ENCODE results near the gene VOPP1. TPM values are rescaled to one million over a fixed set of nuclear protein-coding genes. Genes with fewer than 3 reads are reported as not detected.

Gene VOPP1
- total and polyA plus RNA-seq, 10 donors: 60.3 to 168 (median 144) TPM

- H3K9me3 ChIP-seq: no peaks in the 10 kb centered on the region
- TF ChIP-seq, protein P1, sequence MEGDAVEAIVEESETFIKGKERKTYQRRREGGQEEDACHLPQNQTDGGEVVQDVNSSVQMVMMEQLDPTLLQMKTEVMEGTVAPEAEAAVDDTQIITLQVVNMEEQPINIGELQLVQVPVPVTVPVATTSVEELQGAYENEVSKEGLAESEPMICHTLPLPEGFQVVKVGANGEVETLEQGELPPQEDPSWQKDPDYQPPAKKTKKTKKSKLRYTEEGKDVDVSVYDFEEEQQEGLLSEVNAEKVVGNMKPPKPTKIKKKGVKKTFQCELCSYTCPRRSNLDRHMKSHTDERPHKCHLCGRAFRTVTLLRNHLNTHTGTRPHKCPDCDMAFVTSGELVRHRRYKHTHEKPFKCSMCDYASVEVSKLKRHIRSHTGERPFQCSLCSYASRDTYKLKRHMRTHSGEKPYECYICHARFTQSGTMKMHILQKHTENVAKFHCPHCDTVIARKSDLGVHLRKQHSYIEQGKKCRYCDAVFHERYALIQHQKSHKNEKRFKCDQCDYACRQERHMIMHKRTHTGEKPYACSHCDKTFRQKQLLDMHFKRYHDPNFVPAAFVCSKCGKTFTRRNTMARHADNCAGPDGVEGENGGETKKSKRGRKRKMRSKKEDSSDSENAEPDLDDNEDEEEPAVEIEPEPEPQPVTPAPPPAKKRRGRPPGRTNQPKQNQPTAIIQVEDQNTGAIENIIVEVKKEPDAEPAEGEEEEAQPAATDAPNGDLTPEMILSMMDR (IDR thresholded peaks at IDR 0.05 in 8 of 11, conservative IDR thresholded peaks at IDR 0.05 in 3 of 11): no peak
- TF ChIP-seq POLR2AphosphoS5 (IDR thresholded peaks at IDR 0.05) (no peak), POLR2A (IDR thresholded peaks at IDR 0.05) (no peak)
- H3K27me3 ChIP-seq (replicated peaks in 1 of 7): no peaks in the 10 kb centered on the region
- intact Hi-C loops (cut with DNase I; ENCODE audit: low total_unique reads): no loop called here
- 90 to 91% (median 90%) methylated on average over 10 of the region's 10 CpGs for WGBS, 5 donors
- peak overlapping the region in 2 of 8 donors; percentile 8 to 63 for H3K27ac ChIP-seq
- H3K4me3 ChIP-seq: no peak overlapping the region
- DNase-seq: no peak
- peaks cover 0 to 60% (median 2%) of the 10 kb centered on the region in 6 donors for H3K36me3 ChIP-seq
- peaks cover 0 to 53% (median 32%) of the 10 kb centered on the region in 6 donors for H3K4me1 ChIP-seq
Measured at GRCh38 chr7:55504967-55505658, 67.2 kb downstream of the VOPP1 start.

DNA sequence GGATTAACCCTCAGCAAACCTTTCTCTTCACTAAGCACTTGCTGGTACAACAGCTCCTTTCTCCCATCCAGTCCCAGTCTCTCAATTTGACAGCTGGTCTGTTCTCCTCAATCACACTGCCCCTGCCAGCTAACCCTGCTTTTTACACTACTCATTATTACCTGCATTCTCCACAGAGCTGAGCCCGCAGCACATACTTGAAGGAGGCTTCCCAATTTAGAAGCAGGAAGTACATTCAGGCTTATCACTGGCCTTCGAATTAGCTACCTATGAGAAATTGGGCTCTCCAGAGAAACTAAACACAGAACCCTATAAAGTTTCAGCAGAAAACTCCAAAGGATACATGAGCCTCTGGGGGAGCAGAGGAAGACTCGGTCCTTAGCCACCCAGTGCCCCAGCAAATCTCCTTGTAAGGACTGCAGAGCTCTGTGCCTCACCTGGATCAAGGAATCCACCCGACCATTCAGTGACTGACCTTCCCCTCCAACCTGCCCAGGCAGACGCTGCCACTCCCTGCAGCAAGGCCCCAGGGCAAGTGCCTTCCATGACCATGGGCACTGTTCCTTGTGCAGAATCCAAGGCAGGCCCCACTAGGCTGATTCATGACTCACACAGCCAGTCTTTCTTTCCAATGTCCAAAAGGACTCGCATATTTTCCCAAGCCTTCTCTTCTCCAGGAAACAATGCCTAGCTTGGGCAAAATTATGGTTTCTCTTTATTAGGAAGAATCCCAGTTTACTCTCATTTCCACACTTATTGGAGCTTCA is 68.0 kb downstream of the VOPP1 start:
- DNase-seq: no peak
- Histone ChIP-seq H3K4me1 (peaks cover 0 to 51% (median 25%) of the 10 kb centered on the region in 6 donors), H3K4me3 (no peak overlapping the region), H3K9me3 (no peaks in the 10 kb centered on the region), H3K36me3 (peaks cover 0 to 69% (median 5%) of the 10 kb centered on the region in 6 donors), H3K27ac (peak overlapping the region in 3 of 8 donors; percentile 2 to 63 (median 12)), H3K27me3 (replicated peaks in 1 of 7) (no peaks in the 10 kb centered on the region)
- TF ChIP-seq POLR2A (IDR thresholded peaks at IDR 0.05) (no peak), POLR2AphosphoS5 (IDR thresholded peaks at IDR 0.05) (no peak)
- TF ChIP-seq, protein P1 (IDR thresholded peaks at IDR 0.05 in 8 of 11, conservative IDR thresholded peaks at IDR 0.05 in 3 of 11): no peak
- intact Hi-C loops (cut with DNase I; ENCODE audit: low total_unique reads): no loop called here
- WGBS, 5 donors: 70 to 76% (median 73%) methylated on average over 6 of the region's 6 CpGs

GRCh38 chr7:55502858-55503440 is 69.4 kb downstream of the VOPP1 start:
- peaks cover 0 to 54% (median 24%) of the 10 kb centered on the region in 6 donors for H3K4me1 ChIP-seq
- H3K27me3 ChIP-seq (replicated peaks in 1 of 7): no peaks in the 10 kb centered on the region
- H3K4me3 ChIP-seq: no peak overlapping the region
- H3K36me3 ChIP-seq: peaks cover 0 to 82% (median 5%) of the 10 kb centered on the region in 6 donors
- TF ChIP-seq, protein P1 (IDR thresholded peaks at IDR 0.05 in 8 of 11, conservative IDR thresholded peaks at IDR 0.05 in 3 of 11): no peak
- TF ChIP-seq POLR2AphosphoS5 (IDR thresholded peaks at IDR 0.05) (no peak), POLR2A (IDR thresholded peaks at IDR 0.05) (no peak)
- DNase-seq: no peak
- no peaks in the 10 kb centered on the region for H3K9me3 ChIP-seq
- 84 to 89% (median 87%) methylated on average over 8 of the region's 8 CpGs for WGBS, 5 donors
- intact Hi-C loops (cut with DNase I; ENCODE audit: low total_unique reads): no loop called here
- H3K27ac ChIP-seq: peak overlapping the region in 1 of 8 donors; percentile 11

Data from spleen (tissue), 11 donors.